NB4 (cell line): ENCODE results near the gene USP12.
A peak's percentile ranks its signal among the peaks of the same experiment; 100 is the strongest.

Experiments used
- DNase-seq: peaks from one replicate; pipeline ENCODE4 v3.0.0; 2010; ENCODE audit warnings: low read depth
- H3K4me3 ChIP-seq: one replicate; pipeline ENCODE4 v1.5.1; 2011; ENCODE audit warnings: mild to moderate bottlenecking, low read depth, low read length, moderate library complexity
- MYC ChIP-seq: IDR thresholded peaks from 2 replicates; pipeline ENCODE4 v1.6.1; 2011; ENCODE audit warnings: low read depth, low read length
- POLR2A ChIP-seq: IDR thresholded peaks from 2 replicates; pipeline ENCODE4 v1.6.1; 2011; ENCODE audit warnings: mild to moderate bottlenecking; ENCODE audit not compliant: insufficient read length; ENCODE audit errors: extremely low read depth
- TF ChIP-seq, protein P1 (sequence below): IDR thresholded peaks from one replicate; pipeline ENCODE4 v1.5.1; 2012; ENCODE audit warnings: low read depth, low read length
- TF ChIP-seq, protein P2 (sequence below): IDR thresholded peaks from 2 replicates; pipeline ENCODE4 v1.6.1; 2011; ENCODE audit warnings: low read depth, low read length

The USP12 gene

DNA sequence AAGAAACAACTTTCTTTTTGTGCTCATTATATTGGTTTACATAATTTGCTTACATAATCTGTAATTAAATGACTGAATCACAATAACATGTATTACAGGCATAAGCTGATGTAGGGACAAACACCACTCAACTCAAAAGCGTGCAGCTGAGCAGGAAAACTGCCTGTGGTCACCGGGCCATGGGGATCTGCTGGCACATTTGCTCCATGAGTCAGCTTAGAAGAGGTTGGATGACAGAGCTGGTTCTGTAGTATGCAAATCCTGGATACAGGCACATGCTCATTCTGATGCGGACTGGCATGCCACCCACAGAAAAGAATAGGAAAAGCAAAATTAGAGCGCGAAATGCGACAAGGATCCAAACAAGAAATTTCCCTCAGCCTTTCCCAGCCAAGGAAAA, 128.6 kb downstream of the USP12 start:
- no peak overlapping the region for H3K4me3 ChIP-seq
- peak; percentile 88 for TF ChIP-seq MYC
- no peak for TF ChIP-seq POLR2A
- TF ChIP-seq, protein P1, sequence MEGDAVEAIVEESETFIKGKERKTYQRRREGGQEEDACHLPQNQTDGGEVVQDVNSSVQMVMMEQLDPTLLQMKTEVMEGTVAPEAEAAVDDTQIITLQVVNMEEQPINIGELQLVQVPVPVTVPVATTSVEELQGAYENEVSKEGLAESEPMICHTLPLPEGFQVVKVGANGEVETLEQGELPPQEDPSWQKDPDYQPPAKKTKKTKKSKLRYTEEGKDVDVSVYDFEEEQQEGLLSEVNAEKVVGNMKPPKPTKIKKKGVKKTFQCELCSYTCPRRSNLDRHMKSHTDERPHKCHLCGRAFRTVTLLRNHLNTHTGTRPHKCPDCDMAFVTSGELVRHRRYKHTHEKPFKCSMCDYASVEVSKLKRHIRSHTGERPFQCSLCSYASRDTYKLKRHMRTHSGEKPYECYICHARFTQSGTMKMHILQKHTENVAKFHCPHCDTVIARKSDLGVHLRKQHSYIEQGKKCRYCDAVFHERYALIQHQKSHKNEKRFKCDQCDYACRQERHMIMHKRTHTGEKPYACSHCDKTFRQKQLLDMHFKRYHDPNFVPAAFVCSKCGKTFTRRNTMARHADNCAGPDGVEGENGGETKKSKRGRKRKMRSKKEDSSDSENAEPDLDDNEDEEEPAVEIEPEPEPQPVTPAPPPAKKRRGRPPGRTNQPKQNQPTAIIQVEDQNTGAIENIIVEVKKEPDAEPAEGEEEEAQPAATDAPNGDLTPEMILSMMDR, result no peak
- TF ChIP-seq, protein P2, sequence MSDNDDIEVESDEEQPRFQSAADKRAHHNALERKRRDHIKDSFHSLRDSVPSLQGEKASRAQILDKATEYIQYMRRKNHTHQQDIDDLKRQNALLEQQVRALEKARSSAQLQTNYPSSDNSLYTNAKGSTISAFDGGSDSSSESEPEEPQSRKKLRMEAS, result peak; percentile 87
- peak; percentile 87 for DNase-seq

DNA sequence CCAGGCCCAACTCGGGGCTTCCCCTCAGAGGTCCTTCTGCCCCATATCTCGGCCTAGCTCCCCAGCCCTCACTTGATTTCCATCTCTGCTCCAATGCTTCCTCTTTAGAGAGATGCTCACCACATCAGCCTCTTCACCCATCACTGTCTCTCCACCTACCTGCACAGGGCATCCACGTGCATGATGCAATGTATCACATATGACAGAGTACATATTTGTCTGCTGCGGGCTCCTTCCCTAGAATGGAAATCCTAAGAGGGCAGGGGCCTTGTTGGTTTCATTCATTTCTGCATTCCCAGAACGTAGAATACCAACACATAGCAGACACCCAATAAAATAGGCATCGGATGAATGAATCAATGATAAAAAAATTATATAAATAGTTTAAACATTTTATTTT, 130.3 kb downstream of the USP12 start:
- H3K4me3 ChIP-seq, result no peak overlapping the region
- no peak for DNase-seq
- TF ChIP-seq, protein P1, result no peak
- no peak for TF ChIP-seq POLR2A
- TF ChIP-seq, protein P2, result no peak
- TF ChIP-seq MYC, result no peak

DNA sequence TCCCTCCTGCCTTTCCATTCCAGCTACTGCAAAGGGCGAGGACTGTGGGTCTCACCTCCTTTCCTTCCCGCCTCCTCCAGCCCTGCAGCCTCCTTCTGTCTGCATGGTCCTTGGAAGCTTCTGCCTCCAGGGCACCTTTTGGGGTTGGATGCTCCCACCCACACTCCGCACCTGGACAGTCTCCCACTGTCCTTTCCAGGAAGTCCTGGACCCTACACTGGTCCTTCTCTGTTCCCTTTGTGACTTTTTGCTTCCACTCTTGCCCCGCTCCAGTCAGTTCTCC, 130.8 kb downstream of the USP12 start:
- no peak for DNase-seq
- TF ChIP-seq, protein P2, result no peak
- TF ChIP-seq, protein P1, result no peak
- TF ChIP-seq MYC (no peak), POLR2A (no peak)
- H3K4me3 ChIP-seq, result no peak overlapping the region

DNA sequence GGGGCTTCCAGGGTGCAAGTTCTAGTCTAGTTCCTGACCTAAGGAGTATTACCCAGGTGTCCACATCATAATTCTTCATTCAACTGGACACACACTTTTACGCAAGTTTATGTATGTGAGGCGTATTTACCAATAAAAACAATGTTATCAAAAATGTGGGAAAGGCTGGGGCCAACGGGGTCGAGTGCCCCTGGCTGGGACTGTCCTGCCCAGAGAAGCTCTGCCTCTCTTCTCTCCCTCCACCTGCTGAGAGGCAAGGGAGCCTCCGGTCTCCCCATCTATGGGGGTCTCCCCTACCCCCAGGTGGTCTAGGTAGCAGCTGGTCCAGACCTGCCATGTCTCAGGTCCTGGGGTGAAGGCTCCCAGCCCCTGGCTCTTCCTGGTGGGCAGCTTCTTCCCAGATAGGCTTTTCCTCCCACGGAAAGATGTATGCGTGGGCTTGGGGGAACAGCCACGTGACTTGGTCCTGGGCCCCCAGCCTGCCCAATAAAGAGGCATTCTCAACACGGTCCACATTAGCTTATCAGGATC, 132.4 kb downstream of the USP12 start:
- TF ChIP-seq, protein P1, result no peak
- TF ChIP-seq MYC, result no peak
- TF ChIP-seq, protein P2, result no peak
- TF ChIP-seq POLR2A, result no peak
- no peak for DNase-seq
- no peak overlapping the region for H3K4me3 ChIP-seq

DNA sequence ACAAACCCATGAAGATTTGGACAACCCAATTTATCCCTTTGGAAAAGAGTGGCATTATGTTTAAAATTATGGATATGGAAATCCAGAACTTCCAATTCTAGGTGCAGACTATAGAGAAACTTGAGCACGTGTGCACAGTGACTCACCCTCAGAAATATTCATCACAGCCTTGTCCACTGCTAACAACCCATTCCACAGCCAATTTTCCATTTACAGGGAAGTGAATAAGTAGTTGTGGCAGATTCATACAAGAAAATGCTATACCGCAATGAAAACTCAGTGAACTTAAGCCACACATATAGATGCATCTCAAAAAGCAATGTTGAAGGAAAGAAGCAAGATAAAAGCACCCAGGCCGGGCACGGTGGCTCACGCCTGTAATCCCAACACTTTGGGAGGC, 133.3 kb downstream of the USP12 start:
- DNase-seq, result no peak
- H3K4me3 ChIP-seq, result no peak overlapping the region
- TF ChIP-seq POLR2A (no peak), MYC (no peak)
- TF ChIP-seq, protein P2, result no peak
- TF ChIP-seq, protein P1, result no peak

DNA sequence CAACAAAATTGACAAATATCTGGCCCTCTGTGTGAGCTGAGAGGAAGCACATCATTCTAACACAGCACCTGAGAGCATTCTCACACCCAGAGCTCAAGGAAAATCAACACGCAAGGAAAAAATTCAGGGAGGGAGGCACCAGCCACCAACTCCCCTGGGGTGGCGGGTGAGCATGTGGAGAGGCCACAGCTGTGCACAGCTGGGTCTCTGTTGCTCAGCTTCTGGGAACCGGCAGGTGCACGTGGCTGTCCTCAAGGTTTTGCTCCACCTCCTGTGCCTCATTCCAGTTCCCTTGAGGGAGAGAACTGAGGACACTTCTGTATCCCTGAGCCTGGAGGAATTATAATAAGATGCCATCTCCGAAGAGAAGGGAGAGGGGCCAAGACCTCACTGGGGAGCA, 134.0 kb downstream of the USP12 start:
- no peak for DNase-seq
- TF ChIP-seq POLR2A, result no peak
- TF ChIP-seq, protein P1, result no peak
- TF ChIP-seq, protein P2, result no peak
- no peak for TF ChIP-seq MYC
- no peak overlapping the region for H3K4me3 ChIP-seq
